Coronary artery (tissue), 2 donors: Measurements from ENCODE around the gene CLDN16.

ENCODE experiments used
- DNase-seq: peaks from one replicate; pipeline ENCODE4 v3.0.0-alpha.2; 2017; ENCODE audit warnings: low spot score
- H3K27ac ChIP-seq, 2 donors: fragments of 200-600 bp; sonication (generic); one replicate each; pipeline ENCODE4 v1.5.1; 2016 to 2019
- H3K4me3 ChIP-seq: fragments of 200-600 bp; sonication (generic); 2 replicates; pipeline ENCODE4 v1.5.1; 2016; ENCODE audit warnings: mild to moderate bottlenecking, moderate library complexity
- TF ChIP-seq, protein P1 (sequence below): fragments of 200-600 bp; sonication (generic); IDR thresholded peaks from one replicate; pipeline ENCODE4 v1.5.1; 2019; ENCODE audit warnings: antibody characterized with exemption

The CLDN16 gene

DNA sequence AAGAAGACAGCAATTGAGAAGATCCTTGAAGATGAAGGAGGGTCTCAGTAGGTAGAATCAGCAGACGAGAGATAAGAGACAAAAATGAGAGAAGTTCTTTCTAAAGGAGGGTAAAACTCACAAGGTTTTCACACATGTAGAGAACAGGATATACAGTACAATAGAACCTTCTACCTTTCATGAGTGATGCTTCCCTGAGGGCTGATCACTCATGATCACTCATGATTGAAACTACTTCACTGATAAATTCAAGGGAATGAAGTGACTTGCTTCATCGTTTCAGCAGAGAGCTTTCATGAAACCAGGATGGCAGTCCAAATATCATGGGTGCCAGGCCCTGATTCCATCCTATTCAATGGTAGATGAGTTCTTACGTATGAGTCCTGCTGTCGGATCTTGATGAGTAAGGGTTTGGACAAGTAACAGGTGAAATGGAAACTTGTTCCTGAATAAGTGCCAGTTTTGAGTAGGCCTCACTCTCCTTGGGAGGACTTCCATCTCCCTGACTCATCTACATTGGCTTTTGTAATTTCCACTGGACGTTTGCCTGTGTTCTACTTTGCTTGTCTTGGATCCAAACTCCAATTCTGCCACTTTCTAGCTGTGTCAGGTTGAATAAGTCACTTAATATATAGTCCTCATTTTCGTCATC is 9.6 kb upstream of the CLDN16 start:
- TF ChIP-seq, protein P1, sequence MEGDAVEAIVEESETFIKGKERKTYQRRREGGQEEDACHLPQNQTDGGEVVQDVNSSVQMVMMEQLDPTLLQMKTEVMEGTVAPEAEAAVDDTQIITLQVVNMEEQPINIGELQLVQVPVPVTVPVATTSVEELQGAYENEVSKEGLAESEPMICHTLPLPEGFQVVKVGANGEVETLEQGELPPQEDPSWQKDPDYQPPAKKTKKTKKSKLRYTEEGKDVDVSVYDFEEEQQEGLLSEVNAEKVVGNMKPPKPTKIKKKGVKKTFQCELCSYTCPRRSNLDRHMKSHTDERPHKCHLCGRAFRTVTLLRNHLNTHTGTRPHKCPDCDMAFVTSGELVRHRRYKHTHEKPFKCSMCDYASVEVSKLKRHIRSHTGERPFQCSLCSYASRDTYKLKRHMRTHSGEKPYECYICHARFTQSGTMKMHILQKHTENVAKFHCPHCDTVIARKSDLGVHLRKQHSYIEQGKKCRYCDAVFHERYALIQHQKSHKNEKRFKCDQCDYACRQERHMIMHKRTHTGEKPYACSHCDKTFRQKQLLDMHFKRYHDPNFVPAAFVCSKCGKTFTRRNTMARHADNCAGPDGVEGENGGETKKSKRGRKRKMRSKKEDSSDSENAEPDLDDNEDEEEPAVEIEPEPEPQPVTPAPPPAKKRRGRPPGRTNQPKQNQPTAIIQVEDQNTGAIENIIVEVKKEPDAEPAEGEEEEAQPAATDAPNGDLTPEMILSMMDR = no peak
- no peak for DNase-seq

DNA sequence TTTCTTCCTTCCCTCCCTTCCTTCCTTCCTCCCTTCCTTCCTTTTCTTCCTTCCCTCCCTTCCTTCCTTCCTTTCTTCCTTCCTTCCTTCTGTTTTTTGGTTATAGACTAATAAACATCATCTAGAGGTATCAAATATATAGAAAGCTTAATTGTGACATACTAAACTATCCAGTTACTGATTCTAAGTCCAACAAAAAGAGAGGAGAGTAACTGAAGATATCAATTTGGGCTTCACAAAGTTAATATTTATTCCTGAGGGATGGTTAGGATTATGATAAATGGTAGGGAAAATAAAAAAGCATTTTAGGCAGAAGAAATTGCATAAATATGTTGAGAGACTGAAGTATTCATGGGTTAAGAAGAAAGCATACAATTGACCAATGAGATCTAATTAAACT is 7.8 kb upstream of the CLDN16 start:
- H3K27ac ChIP-seq = no peak overlapping the region

More for the DNA sequence above, 9.6 kb upstream of the CLDN16 start:
- Histone ChIP-seq H3K27ac (no peak overlapping the region), H3K4me3 (no peak overlapping the region)

DNA sequence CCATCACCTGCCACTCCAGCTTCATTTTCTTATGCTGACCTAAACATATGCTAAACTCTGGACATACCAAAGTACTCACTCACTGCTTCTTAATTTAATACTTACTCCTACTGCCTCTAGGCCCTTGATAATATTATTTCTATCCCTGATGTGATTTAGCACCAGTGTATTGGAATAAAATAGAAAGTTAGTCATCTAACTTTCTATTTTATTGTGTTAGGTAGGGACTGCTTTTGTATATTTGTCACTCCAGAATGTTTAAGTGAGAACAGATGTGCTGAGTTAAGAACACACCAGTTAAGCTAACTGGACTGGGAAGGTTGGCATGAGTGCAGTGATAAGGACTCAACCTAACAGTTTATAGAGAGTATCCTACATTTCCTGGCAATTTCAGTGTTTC is 6.5 kb upstream of the CLDN16 start:
- DNase-seq = no peak
- H3K4me3 ChIP-seq = no peak overlapping the region
- TF ChIP-seq, protein P1 = no peak
- H3K27ac ChIP-seq = no peak overlapping the region

More for the DNA sequence above, 7.8 kb upstream of the CLDN16 start:
- no peak overlapping the region for H3K4me3 ChIP-seq
- DNase-seq = no peak
- TF ChIP-seq, protein P1 = no peak

DNA sequence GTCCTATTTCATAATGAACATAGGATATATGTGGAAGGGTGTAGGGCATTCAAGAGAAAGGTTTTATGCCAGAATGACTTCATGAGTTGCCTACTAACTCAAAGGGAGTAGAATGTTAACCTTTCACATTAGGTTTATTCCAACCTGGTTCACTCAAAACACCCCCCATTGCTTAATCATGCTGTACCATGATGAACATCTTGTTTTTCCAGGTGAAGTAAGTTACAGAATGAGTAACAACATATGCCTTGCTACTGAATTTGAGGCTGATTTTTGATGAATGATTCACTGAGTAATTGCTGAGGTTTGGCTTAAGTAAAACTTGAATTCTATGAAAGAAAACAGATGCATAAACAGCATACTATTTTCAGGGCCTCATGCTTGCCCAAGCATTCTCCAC is 5.9 kb upstream of the CLDN16 start:
- TF ChIP-seq, protein P1 = no peak
- no peak overlapping the region for H3K4me3 ChIP-seq
- DNase-seq = no peak
- no peak overlapping the region for H3K27ac ChIP-seq

DNA sequence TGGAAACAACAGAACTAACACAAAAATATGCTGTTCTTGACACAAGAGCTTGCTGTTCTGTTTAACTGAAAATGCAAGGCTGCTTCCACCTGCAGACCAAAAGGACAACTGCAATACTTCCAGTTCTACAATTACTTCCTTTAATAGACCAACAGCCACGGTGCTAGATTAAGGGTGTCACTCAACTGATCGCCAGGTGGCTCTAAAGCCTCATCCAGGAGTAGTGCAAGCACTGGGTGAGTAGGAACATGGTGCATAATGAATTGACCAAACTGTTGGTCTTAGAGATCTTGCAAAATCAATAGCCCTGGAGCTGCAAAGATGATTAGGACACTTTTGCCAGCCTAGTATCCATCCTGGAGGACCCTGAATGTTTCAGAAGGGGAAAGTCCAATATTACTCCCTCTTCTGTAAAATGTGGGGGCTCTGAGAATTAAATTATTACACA is 3.6 kb upstream of the CLDN16 start:
- DNase-seq = no peak
- TF ChIP-seq, protein P1 = no peak
- no peak overlapping the region for H3K27ac ChIP-seq

DNA sequence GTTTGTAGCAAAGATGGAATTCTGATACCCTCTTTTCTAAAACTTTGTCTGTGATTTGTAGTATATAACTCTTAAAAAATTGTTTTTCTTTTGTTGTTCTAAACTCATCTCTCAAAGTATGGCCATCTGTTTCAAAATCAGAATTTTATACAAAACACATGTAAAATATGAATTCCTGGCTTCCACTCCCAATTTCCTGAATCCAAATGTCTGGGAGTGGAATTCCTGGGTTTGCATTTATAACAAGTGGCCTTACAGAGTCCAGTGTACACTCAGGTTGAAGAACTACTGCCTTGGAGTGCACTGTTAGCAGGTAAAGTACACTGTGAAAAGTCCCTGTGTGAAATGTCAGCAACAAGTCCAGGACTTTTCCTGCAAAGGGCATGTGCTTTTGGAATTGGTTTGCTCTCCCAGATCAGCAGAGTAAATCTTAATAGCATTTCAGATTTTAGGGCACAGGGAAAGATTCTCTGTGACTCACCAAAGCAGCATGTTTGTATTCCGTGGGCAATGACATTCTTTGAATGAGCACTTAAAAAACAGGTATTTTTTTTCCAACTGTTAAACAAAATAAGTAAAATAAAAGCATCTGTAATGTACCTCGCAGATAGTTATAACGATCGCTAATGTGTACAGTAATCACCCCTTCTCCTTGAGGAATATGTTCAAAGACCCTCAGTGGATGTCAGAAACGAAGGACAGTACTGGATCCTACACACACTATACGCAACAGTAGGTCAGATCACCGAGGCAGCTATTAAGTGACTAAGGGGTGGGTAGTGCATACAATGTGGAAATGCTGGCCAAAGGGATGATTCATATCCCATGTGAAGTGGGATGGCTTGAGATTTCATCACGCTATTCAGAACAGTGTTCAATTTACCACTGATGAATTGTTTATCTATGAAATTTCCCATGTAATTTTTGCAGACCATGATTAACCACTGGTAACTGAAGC is 2.0 kb upstream of the CLDN16 start:
- no peak overlapping the region for H3K27ac ChIP-seq
- no peak for DNase-seq
- TF ChIP-seq, protein P1 = no peak

More for the DNA sequence above, 3.6 kb upstream of the CLDN16 start:
- no peak overlapping the region for H3K4me3 ChIP-seq

More for the DNA sequence above, 2.0 kb upstream of the CLDN16 start:
- H3K4me3 ChIP-seq = no peak overlapping the region
